ENCODE measurements around the gene ABR.

DNA sequence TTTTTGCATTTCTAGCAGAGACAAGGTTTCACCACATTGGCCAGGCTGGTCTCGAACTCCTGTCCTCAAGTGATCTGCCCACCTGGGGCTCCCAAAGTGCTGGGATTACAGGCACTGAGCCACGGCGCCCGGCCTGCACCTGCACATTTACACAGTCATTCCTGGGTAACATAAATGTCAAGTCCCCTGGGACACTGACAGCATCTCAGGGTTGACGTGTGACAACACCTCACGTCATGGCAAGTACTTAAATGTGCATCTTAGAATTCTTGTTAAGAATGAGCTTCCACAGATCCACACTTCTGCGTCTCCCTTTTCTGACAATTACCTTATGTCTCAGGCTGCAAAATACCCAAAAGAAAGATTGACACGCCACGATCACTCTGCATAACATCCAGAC lies 80.5 kb downstream of the ABR start:
- TF ChIP-seq CTCF (IDR thresholded peaks at IDR 0.05; ENCODE audit: insufficient read depth, low read length) (no peak), POLR2AphosphoS5 (IDR thresholded peaks at IDR 0.05; ENCODE audit: low read depth) (no peak)

Data from HL-60 (cell line).